NCI-H69 (cell line): Measurements from ENCODE around the gene CCBE1.
A peak's percentile ranks its signal among the peaks of the same experiment; 100 is the strongest.
"Not testable (repeated sequence)": the region's sequence is repeated elsewhere in the genome, so short reads cannot be mapped to it uniquely, and the experiment has no call there.

Experiments used
- DNase-seq: peaks from one replicate; lab custom pipeline; 2025; lab: John Stamatoyannopoulos, UW

The CCBE1 gene

GRCh38 chr18:59540346-59540745, 156.9 kb downstream of the CCBE1 start:
- no peak for DNase-seq

- no peak for DNase-seq
Observed at GRCh38 chr18:59539108-59539507, 158.1 kb downstream of the CCBE1 start.

DNA sequence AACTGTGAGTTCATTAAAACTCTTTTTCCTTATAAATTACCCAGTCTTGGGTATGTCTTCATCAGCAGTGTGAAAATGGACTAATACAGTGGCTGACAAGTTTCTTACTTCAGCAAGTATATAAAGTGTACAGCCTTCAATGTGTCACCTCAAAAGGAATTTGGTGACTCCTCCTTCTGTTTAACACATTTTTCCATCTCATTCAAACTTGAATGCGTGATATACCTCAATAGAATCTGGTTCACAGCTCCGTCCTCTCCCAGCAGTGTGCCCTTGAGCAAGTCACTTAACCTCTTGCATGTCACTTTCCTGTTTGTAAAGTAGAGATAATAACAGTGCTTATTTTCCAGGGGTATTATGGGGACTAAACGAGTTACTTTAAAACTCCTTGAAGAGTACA, 159.6 kb downstream of the CCBE1 start:
- no peak for DNase-seq

- no peak for DNase-seq
Observed at GRCh38 chr18:59536166-59536565, 161.1 kb downstream of the CCBE1 start.

GRCh38 chr18:59535055-59535454, 162.2 kb downstream of the CCBE1 start:
- no peak for DNase-seq

GRCh38 chr18:59528866-59529265, 168.4 kb downstream of the CCBE1 start:
- no peak for DNase-seq

DNA sequence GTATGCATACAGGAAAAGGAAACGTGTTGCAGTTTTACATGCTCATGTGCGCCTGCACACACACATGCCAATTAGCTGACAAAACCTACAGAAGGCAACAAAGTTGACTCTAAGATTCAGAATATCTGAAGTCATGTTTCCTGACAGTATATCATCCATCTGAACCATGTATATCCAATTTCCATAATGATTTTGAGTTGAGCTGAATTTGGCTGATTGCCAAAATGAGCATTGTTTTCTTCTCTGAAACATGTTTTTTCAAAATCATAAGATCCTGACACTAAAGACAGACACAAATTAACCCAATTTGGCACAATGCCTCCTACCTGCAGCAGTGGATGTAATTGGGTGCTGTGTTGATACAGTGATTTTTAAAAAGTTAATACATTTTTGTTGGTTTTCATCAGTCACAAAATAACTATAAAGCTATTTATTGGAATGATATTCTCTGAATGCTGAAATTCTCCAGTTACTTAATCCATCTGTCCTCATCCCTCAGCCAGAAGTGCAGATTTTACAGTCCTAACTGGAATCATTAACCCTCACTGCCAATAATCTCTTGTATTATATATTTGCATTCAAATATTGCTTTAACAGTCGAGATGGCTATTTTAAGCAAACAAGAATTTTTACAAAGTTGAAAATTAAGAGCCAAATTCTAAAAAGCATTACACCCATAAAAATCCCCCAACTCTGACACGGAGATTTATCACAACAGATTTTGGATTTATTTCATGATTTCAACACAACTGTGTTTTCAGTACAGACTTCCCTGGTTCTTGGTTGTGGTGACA, 176.5 kb downstream of the CCBE1 start:
- peak; percentile 67 for DNase-seq

DNA sequence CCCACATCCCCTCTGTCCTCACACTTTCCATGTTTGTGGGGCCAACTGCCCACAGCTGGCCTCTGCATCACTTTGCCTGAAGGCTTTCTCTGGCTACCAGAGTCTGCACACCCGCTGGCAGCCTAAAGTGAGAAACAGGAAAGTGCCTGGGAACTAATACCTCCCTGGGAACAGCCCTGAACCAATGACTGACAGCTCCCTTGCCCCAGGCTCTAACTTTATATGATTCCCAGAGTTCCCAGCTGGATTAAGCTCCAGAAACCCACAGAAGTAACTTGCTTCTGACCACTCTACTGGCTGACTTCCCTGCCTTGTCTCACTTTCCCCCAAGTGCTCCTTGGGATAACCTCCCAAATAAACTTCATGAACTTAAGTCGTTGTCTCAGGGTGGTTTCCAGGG, 178.5 kb downstream of the CCBE1 start:
- DNase-seq = no peak

DNA sequence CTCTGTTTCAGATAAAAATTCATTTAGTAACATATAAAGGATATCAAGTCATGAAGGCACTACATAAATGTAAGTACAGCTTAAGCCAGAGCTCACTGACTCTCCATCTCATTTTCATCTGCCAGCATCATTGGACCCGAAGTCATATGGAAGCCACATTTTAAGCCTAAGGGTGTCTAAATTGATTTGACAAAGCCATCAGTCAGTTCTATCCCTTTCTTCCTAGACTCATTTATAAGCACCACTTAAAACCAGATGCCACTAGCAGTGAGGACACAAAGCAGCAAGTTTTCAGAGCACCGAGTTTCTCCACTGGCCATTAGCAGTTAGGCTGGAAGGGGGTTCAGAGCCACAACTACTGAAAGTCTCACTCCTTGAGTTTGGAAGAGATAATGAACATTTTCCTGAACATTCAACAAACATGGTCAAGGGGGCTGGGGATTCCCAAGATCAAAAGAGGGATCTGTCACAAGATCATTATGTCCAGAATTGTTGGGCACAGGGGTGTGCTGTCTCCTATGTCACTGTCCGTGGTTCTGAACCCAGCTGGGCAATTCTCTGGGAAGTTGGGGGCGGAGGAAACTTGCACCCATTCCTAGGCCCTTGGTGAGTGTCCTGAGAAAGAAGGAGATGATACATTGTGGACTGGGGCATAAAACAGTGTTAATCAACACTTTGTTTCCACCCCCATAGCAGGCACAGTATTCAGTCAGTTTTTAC, 179.6 kb downstream of the CCBE1 start:
- no peak for DNase-seq

DNA sequence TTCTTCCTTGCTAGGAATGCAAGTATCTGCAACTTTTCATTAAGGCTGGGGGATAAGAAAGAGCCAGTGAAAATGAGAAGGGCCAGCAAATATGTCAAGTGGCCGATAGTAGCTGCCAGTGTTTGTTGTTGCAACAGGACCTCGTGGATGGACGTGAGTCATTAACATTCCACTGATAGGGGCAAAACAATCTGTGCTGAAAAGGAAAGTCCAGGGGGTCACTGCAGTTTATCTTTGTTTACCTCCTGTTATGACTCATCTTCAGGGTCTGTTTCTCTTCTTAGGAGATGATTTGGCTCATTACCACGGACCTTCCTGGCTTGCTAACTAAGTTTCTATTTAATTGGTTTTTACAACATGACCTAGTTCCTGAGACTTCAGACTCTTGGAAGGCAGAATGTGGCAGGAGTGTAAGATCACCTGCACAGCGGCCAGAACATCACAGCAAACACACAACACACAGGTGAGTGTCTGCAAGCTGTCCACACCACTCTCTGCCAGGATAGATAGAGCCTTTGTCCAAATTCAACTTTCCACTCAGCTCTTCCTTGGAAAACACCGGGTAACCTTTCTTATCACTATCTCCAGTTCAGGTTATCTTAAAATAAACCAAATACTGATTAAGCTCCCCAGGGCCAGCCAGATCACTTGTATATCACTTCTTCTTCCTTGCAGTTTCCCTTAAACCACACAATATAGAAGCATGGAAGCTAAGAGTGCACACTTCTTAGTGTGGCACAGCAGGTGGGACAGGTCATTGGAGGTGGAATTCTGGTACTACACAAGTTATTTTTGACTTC, 180.7 kb downstream of the CCBE1 start:
- peak; percentile 82 for DNase-seq

DNA sequence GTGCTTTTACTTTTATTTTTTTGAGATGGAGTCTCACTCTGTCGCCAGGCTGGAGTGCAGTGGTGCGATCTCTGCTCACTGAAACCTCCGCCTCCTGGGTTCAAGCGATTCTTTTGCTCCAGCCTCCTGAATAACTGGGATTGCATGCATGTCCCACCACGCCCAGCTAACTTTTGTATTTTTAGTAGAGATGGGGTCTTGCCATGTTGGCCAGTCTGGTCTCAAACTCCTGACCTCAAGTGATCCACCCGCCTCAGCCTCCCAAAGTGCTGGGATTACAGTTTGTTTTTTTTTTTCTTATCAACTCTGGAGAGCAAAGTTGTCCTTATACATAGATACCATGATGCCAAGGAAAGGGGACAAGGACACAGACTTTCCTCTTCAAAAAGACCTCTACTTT, 181.3 kb downstream of the CCBE1 start:
- not testable (repeated sequence) for DNase-seq

- no peak for DNase-seq
Observed at GRCh38 chr18:59515147-59515546, 182.1 kb downstream of the CCBE1 start.

- DNase-seq = no peak
Observed at GRCh38 chr18:59514203-59514602, 183.0 kb downstream of the CCBE1 start.

DNA sequence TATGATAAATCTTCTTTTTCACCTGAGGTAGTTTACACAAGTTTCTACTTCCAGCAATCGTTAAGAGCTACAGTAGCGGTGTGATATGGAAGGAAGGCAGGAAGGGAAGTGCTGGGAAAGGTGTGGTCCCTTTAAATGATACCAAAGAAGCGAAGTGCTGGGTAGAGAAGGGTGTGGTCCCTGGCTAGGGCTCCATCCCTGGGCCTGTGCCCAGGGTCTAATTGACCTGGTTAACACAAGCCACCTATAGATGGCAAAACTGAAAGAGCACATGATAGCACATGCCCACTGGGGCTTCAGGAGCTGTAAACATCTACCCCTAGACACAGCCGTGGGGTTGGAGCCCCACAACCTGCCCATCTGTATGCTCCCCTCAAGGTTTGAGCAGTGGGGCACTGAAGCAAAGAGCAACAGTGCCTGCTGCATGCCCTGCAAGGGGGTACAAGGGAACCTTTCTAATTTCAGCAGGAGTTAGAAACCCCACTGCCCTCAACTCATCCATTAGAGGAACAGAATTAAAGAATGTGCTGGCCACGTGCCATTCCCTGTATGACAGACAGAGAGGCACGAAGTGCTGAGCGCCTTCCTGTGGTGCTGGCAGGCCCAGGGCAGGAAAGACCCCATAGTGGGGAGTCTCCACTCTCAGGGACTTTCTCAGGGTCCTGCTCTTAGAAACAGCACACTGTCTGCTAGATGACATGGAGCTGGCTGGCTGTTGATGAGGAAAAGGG, 185.0 kb downstream of the CCBE1 start:
- peak; percentile 94 for DNase-seq

DNA sequence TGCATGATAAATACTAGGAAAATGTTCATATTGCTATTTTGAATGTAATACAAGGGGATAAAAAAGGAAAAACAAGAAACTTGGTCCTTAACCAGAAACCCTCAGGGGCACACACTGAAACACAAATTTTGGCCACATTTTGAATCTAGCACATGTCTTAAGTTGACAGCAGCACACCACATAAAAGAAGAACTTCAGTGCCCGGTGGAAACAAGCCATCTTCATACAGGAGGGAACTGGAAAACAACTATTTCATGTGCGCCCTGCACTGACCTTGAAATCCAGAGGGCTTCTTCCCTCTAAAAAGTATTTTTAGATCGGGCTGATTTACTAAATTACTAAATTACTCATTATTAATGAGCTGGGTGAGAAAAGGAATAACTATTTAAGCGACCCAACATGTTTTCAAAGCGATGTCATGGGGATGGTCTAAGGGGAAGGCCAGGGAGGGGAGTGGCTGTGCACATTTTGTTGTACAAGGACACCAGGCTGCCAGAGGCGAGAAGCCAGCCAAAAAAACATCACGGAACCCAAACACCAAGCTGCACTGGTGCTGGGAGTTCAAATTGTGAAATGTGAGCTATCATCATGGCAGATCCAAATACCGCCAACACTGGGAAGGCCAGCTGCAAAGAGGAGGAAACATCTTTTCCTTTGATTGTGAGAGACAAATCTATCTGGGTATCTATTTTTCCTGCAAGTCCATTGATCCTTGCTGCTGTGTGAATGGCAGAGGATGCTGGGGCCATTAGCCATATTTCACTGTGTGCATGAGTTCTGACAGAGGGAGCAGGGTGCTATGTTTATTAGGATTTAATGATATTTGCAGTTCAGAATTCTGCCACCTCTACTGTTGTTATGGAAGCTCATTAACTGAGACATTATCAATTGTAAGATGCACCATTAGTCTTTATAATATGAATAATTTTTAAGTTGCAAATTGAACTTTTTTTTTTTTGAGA, 187.5 kb downstream of the CCBE1 start:
- DNase-seq = no peak

DNA sequence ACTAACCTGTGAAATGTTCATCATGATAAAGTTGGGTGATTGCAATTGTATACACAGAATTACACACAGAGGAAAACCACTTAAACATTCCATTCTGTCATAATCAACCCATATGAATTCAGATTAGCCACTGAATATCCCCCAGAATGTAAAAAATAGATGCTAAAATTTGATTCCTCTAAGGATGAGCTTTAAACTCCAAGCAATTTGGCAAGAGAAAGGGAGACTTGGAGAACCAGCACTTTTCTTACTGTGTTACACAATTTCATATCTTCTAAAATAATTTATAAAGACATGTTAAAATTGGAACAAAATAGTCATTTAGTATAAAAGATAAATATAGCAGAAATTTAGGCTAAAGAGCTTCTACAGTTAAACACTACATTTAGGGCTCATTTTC, 191.9 kb downstream of the CCBE1 start:
- no peak for DNase-seq

- peak; percentile 89 for DNase-seq
Observed at GRCh38 chr18:59502274-59503175, 194.7 kb downstream of the CCBE1 start.

- DNase-seq = peak; percentile 84
Observed at GRCh38 chr18:59501920-59502273, 195.3 kb downstream of the CCBE1 start.

- no peak for DNase-seq
Observed at GRCh38 chr18:59500765-59501164, 196.5 kb downstream of the CCBE1 start.
